Measurements from ENCODE around the gene SELENOW.

The SELENOW gene

GRCh38 chr19:47826800-47827199 lies 48.3 kb downstream of the SELENOW start:
- no peak for DNase-seq

- no peak for DNase-seq
Observed at GRCh38 chr19:47832723-47833122, 54.2 kb downstream of the SELENOW start.

Measured in cortex of kidney (tissue), 1 donor.